MM.1S (cell line): ENCODE measurements around the gene PEX13.
"Not testable (repeated sequence)": the region's sequence is repeated elsewhere in the genome, so short reads cannot be mapped to it uniquely, and the experiment has no call there.

ENCODE experiments used
- DNase-seq: peaks from one replicate; pipeline ENCODE4 v3.0.0-alpha.2; 2015
- H2AFZ ChIP-seq: fragments of 300-600 bp; sonication (generic); 2 replicates; pipeline ENCODE4 v1.6.0; 2016; ENCODE audit warnings: antibody characterized with exemption, low read length
- H3F3A ChIP-seq: fragments of 300-600 bp; sonication (generic); 2 replicates; pipeline ENCODE4 v1.6.1; 2016; ENCODE audit warnings: mild to moderate bottlenecking, antibody characterized with exemption, low read length, moderate library complexity, mixed read lengths; ENCODE audit not compliant: insufficient read depth
- H3K27ac ChIP-seq: fragments of 300-600 bp; sonication (generic); 2 replicates; pipeline ENCODE4 v1.5.1; 2016; ENCODE audit warnings: mild to moderate bottlenecking, low read length
- H3K27me3 ChIP-seq: fragments of 300-600 bp; sonication (generic); replicated peaks from 2 replicates; pipeline ENCODE4 v1.6.0; 2016; ENCODE audit warnings: low read length; ENCODE audit not compliant: insufficient read depth
- H3K36me3 ChIP-seq: fragments of 300-600 bp; sonication (generic); replicated peaks from 2 replicates; pipeline ENCODE4 v1.6.1; 2016; ENCODE audit warnings: mild to moderate bottlenecking, low read length, mixed read lengths; ENCODE audit not compliant: insufficient read depth
- H3K4me1 ChIP-seq: fragments of 300-600 bp; sonication (generic); 2 replicates; pipeline ENCODE4 v1.6.1; 2016; ENCODE audit warnings: low read length, mixed read lengths
- H3K4me2 ChIP-seq: fragments of 300-600 bp; sonication (generic); 2 replicates; pipeline ENCODE4 v1.6.0; 2016; ENCODE audit warnings: low read depth, low read length
- H3K4me3 ChIP-seq: fragments of 300-600 bp; sonication (generic); 2 replicates; pipeline ENCODE4 v1.5.1; 2016; ENCODE audit warnings: low read length, mixed read lengths
- H3K79me2 ChIP-seq: fragments of 300-600 bp; sonication (generic); 2 replicates; pipeline ENCODE4 v1.6.1; 2016; ENCODE audit warnings: mixed run types, low read length, mixed read lengths
- H3K9ac ChIP-seq: fragments of 300-600 bp; sonication (generic); 2 replicates; pipeline ENCODE4 v1.6.1; 2016; ENCODE audit warnings: low read length, mixed read lengths
- H3K9me2 ChIP-seq: fragments of 300-600 bp; sonication (generic); replicated peaks from 2 replicates; pipeline ENCODE4 v1.6.1; 2016; ENCODE audit warnings: mild to moderate bottlenecking, low read length, mixed read lengths; ENCODE audit not compliant: insufficient read depth
- H3K9me3 ChIP-seq: fragments of 300-600 bp; sonication (generic); replicated peaks from 2 replicates; pipeline ENCODE4 v1.6.1; 2016; ENCODE audit warnings: mild to moderate bottlenecking, low read length, mixed read lengths; ENCODE audit not compliant: insufficient read depth
- H4K20me1 ChIP-seq: fragments of 300-600 bp; sonication (generic); 2 replicates; pipeline ENCODE4 v1.6.1; 2016; ENCODE audit warnings: mild to moderate bottlenecking, low read length, moderate library complexity, mixed read lengths; ENCODE audit not compliant: insufficient read depth
- EZH2 ChIP-seq: fragments of 300-600 bp; sonication (generic); optimal IDR thresholded peaks from 2 replicates; pipeline ENCODE3; 2017; ENCODE audit warnings: low read depth, mild to moderate bottlenecking, antibody characterized with exemption, low read length, mixed read lengths
- EZH2phosphoT487 ChIP-seq: fragments of 300-600 bp; sonication (generic); IDR thresholded peaks from 2 replicates; pipeline ENCODE4 v1.6.1; 2018; ENCODE audit warnings: antibody characterized with exemption, low read length
- TF ChIP-seq, protein P1 (sequence below): fragments of 300-600 bp; sonication (generic); IDR thresholded peaks from 2 replicates; pipeline ENCODE4 v1.5.1; 2016; ENCODE audit warnings: antibody characterized with exemption, low read length, mixed read lengths

The PEX13 gene

DNA sequence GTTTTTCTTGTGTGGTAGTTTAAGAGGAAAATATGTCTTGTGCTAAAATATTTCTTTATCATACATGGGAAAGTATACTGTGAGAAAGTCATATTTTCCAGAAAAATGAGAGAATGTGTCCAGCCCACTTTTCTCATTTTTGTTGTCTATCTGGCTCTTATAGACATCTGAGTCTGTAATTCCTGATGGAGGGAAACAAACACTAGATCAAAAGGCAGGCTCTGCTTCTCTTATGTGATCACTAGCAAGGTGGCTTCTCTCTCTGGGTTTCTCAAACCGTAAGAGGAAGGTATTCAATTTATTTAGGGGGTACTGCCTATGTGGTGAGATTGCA is 40.0 kb upstream of the PEX13 start:
- no peak for DNase-seq
- no peaks in the 10 kb centered on the region for H3K9me3 ChIP-seq
- no peaks in the 10 kb centered on the region for H3K4me1 ChIP-seq
- no peak overlapping the region for H3K27ac ChIP-seq
- H3F3A ChIP-seq = no peaks in the 10 kb centered on the region
- no peak overlapping the region for H3K9ac ChIP-seq
- no peaks in the 10 kb centered on the region for H4K20me1 ChIP-seq
- H3K27me3 ChIP-seq = no peaks in the 10 kb centered on the region
- H2AFZ ChIP-seq = no peak overlapping the region
- H3K36me3 ChIP-seq = no peaks in the 10 kb centered on the region
- no peaks in the 10 kb centered on the region for H3K79me2 ChIP-seq
- TF ChIP-seq, protein P1, sequence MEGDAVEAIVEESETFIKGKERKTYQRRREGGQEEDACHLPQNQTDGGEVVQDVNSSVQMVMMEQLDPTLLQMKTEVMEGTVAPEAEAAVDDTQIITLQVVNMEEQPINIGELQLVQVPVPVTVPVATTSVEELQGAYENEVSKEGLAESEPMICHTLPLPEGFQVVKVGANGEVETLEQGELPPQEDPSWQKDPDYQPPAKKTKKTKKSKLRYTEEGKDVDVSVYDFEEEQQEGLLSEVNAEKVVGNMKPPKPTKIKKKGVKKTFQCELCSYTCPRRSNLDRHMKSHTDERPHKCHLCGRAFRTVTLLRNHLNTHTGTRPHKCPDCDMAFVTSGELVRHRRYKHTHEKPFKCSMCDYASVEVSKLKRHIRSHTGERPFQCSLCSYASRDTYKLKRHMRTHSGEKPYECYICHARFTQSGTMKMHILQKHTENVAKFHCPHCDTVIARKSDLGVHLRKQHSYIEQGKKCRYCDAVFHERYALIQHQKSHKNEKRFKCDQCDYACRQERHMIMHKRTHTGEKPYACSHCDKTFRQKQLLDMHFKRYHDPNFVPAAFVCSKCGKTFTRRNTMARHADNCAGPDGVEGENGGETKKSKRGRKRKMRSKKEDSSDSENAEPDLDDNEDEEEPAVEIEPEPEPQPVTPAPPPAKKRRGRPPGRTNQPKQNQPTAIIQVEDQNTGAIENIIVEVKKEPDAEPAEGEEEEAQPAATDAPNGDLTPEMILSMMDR = no peak
- TF ChIP-seq EZH2phosphoT487 = no peak
- TF ChIP-seq EZH2 = no peak
- no peaks in the 10 kb centered on the region for H3K9me2 ChIP-seq
- no peak overlapping the region for H3K4me3 ChIP-seq
- no peak overlapping the region for H3K4me2 ChIP-seq

DNA sequence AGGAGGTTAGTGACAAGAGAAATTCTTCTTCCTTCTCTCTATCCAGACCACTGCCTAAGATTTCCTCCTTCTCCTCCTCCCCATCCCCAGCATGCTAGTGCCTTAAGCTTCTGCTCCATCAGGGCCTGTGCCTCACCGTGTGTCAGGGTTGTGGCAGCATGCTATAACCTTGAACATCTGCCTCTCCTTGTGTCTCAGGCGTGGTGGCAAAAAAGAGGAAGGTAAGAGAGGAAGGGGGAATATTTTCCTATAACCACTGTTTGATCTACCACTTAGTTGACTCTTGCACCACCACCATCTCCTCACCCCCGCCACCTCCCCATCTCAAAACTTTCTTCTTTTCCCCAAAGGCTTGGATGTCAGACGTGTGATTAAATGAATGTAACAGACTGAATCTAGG is 38.3 kb upstream of the PEX13 start:
- Histone ChIP-seq H3K4me3 (no peak overlapping the region), H3K79me2 (no peaks in the 10 kb centered on the region), H3K9me2 (no peaks in the 10 kb centered on the region), H3K9ac (no peak overlapping the region), H3K27me3 (no peaks in the 10 kb centered on the region), H2AFZ (no peak overlapping the region), H3K36me3 (no peaks in the 10 kb centered on the region), H3K4me1 (no peaks in the 10 kb centered on the region), H3K27ac (no peak overlapping the region), H3F3A (no peaks in the 10 kb centered on the region), H4K20me1 (no peaks in the 10 kb centered on the region), H3K4me2 (no peak overlapping the region), H3K9me3 (no peaks in the 10 kb centered on the region)
- DNase-seq = no peak
- TF ChIP-seq EZH2 = no peak
- no peak for TF ChIP-seq EZH2phosphoT487
- TF ChIP-seq, protein P1 = no peak

DNA sequence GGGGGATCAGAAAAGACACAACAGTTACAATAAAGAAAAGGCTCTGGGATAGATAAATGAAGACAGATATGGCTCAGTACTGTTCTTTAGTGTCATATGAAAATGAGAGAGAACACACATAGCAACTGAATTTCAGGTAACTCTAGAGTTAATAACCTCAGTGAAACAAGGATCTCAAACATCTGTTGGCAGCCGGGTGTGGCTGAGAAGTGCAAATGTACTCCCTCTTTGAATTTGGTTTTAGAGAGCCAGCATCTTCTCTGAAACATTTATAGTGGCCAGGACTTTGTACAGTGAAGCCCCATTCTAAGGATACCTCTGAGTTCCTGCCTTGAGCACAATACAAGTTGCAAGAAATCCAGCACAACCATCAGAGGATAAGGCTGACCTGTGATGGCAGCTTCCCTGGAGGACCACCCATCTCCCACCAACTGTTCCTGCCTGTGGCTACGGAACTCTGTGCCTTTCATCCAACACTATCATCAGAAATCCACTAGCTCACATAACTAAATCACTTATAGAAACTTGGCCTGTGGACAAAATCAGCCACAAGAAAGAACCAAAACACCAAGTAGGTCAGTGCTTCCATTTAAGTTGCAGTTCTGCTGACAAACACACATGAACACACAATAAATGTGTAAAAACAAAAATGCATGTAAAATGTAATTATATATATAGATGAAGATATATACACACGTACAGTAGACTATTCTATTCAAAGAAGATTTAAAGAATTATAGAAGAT is 37.3 kb upstream of the PEX13 start:
- no peak for DNase-seq
- H2AFZ ChIP-seq = no peak overlapping the region
- no peaks in the 10 kb centered on the region for H3K36me3 ChIP-seq
- no peaks in the 10 kb centered on the region for H3K9me2 ChIP-seq
- H3F3A ChIP-seq = no peaks in the 10 kb centered on the region
- H3K4me3 ChIP-seq = no peak overlapping the region
- no peak overlapping the region for H3K4me2 ChIP-seq
- H3K79me2 ChIP-seq = no peaks in the 10 kb centered on the region
- no peaks in the 10 kb centered on the region for H3K4me1 ChIP-seq
- no peak overlapping the region for H3K27ac ChIP-seq
- no peak overlapping the region for H3K9ac ChIP-seq
- no peaks in the 10 kb centered on the region for H4K20me1 ChIP-seq
- TF ChIP-seq, protein P1 = no peak
- TF ChIP-seq EZH2phosphoT487 (no peak), EZH2 (no peak)
- no peaks in the 10 kb centered on the region for H3K9me3 ChIP-seq
- H3K27me3 ChIP-seq = no peaks in the 10 kb centered on the region

DNA sequence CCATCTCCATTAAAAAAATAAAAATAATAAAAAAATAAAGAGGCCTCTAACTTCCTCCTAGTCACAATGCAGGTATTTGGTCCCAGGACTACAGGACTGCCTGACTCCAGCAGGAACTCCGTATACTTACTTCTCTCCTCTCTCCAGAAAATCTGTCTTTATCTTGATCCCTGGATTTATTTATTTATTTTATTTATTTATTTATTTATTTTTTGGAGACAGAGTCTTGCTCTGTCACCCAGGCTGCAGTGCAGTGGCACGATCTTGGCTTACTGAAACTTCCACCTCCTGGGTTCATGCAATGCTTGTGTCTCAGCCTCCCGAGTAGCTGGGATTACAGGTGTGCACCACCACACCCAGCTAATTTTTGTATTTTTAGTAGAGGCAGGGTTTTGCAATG is 35.5 kb upstream of the PEX13 start:
- not testable (repeated sequence) for DNase-seq, H3F3A ChIP-seq, H3K4me1 ChIP-seq

More for the DNA sequence above, 35.5 kb upstream of the PEX13 start:
- H3K27me3 ChIP-seq, H3K9me3 ChIP-seq, H3K79me2 ChIP-seq, H3K36me3 ChIP-seq, H3K9ac ChIP-seq, H3K27ac ChIP-seq, H3K4me2 ChIP-seq, H3K4me3 ChIP-seq, H3K9me2 ChIP-seq, H4K20me1 ChIP-seq, H2AFZ ChIP-seq: not testable (repeated sequence)
